HepG2 (cell line): ENCODE measurements around the gene GSTA1.

ENCODE experiments used
- CTCF ChIP-seq: sonication (generic); formaldehyde crosslinking; IDR thresholded peaks from 2 replicates; pipeline ENCODE4 v1.5.0; 2020; ENCODE audit warnings: mild to moderate bottlenecking, missing genetic modification reagents, moderate library complexity
- EP300 ChIP-seq, 3 experiments: sonication (generic) in 1 of 3; formaldehyde crosslinking in 1 of 3; IDR thresholded peaks; 2 replicates each; pipeline versions ENCODE4 v1.5.1 to v1.6.1; 2011 to 2020; ENCODE audit warnings: low read depth in 2 of 3, low read length in 2 of 3, borderline replicate concordance in 1 of 3, improper control_type of control experiment in 1 of 3, mild to moderate bottlenecking in 1 of 3, missing genetic modification reagents in 1 of 3, moderate library complexity in 1 of 3
- FOXK2 ChIP-seq: fragments of 450-650 bp; IDR thresholded peaks from 2 replicates; pipeline ENCODE4 v1.6.1; 2016
- HDAC2 ChIP-seq: sonication (generic); formaldehyde crosslinking; IDR thresholded peaks from 2 replicates; pipeline ENCODE4 v1.4.0; 2020; ENCODE audit warnings: missing genetic modification reagents
- MAFK ChIP-seq, 2 experiments: IDR thresholded peaks in 1 of 2; conservative IDR thresholded peaks in 1 of 2; 2 replicates each; pipeline ENCODE4 v1.6.1; 2011; ENCODE audit warnings: improper control_type of control experiment in 2 of 2, low read length in 2 of 2
- POLR2A ChIP-seq, 2 experiments: IDR thresholded peaks; 2 replicates each; pipeline ENCODE4 v1.6.1; 2011; ENCODE audit warnings: low read depth in 2 of 2, low read length in 2 of 2, mild to moderate bottlenecking in 1 of 2, moderate library complexity in 1 of 2; ENCODE audit not compliant: insufficient read depth in 1 of 2
- ZNF780A ChIP-seq: sonication (generic); formaldehyde crosslinking; IDR thresholded peaks from 2 replicates; pipeline ENCODE4 v1.8.0; 2022; ENCODE audit warnings: mild to moderate bottlenecking, missing genetic modification reagents, moderate library complexity
- TF ChIP-seq, protein P1 (sequence below): sonication (generic); formaldehyde crosslinking; IDR thresholded peaks from 2 replicates; pipeline ENCODE4 v1.4.0; 2020; ENCODE audit warnings: missing genetic modification reagents
- TF ChIP-seq, protein P2 (sequence below): IDR thresholded peaks from 2 replicates; pipeline ENCODE4 v1.6.1; 2016

DNA sequence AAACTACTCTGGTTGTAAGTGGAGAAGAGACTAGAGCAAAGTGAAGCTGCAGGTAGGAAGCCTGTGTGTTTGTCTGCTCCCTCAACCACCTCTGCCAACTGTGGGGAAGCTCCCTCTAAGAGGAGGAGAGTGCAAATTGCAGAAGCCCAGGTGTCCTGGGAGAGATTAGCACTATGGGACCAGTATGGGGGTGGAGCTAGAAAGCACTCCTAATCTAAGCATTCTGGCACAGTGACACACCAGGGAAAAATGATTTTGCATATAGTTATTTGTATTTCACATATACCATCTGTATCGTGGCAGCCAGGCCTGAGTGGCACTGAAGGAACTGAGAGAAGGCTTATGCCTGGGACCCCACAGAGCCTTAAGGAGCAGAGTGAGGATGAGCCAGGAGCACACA, 12.8 kb downstream of the GSTA1 start:
- TF ChIP-seq MAFK (conservative IDR thresholded peaks at IDR 0.05 in 1 of 2, IDR thresholded peaks at IDR 0.05 in 1 of 2; ENCODE audit: low read length in 2 of 2) (no peak), POLR2A (IDR thresholded peaks at IDR 0.05; ENCODE audit: insufficient read depth in 1 of 2, low read depth in 2 of 2, low read length in 2 of 2) (no peak), EP300 (IDR thresholded peaks at IDR 0.05; ENCODE audit: low read depth in 2 of 2, low read length in 2 of 2) (no peak), EP300 (CRISPR knock-in tag; IDR thresholded peaks at IDR 0.05; ENCODE audit: borderline replicate concordance) (no peak), FOXK2 (no peak), ZNF780A (no peak), CTCF (CRISPR knock-in tag) (no peak), HDAC2 (CRISPR knock-in tag) (no peak)
- TF ChIP-seq, protein P1, sequence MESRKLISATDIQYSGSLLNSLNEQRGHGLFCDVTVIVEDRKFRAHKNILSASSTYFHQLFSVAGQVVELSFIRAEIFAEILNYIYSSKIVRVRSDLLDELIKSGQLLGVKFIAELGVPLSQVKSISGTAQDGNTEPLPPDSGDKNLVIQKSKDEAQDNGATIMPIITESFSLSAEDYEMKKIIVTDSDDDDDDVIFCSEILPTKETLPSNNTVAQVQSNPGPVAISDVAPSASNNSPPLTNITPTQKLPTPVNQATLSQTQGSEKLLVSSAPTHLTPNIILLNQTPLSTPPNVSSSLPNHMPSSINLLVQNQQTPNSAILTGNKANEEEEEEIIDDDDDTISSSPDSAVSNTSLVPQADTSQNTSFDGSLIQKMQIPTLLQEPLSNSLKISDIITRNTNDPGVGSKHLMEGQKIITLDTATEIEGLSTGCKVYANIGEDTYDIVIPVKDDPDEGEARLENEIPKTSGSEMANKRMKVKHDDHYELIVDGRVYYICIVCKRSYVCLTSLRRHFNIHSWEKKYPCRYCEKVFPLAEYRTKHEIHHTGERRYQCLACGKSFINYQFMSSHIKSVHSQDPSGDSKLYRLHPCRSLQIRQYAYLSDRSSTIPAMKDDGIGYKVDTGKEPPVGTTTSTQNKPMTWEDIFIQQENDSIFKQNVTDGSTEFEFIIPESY (CRISPR knock-in tag), result no peak
- TF ChIP-seq, protein P2, sequence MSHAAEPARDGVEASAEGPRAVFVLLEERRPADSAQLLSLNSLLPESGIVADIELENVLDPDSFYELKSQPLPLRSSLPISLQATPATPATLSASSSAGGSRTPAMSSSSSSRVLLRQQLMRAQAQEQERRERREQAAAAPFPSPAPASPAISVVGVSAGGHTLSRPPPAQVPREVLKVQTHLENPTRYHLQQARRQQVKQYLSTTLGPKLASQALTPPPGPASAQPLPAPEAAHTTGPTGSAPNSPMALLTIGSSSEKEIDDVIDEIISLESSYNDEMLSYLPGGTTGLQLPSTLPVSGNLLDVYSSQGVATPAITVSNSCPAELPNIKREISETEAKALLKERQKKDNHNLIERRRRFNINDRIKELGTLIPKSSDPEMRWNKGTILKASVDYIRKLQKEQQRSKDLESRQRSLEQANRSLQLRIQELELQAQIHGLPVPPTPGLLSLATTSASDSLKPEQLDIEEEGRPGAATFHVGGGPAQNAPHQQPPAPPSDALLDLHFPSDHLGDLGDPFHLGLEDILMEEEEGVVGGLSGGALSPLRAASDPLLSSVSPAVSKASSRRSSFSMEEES (CRISPR knock-in tag), result no peak
